HL-60/S4 (cell line): ENCODE data around the gene PLXNB3.
"Not testable (repeated sequence)": the region's sequence is repeated elsewhere in the genome, so short reads cannot be mapped to it uniquely, and the experiment has no call there.

ENCODE experiments used
- in situ Hi-C: fragments of 300-500 bp; cut with MboI; formaldehyde crosslinking; loops from 2 replicates; pipeline ENCODE4 v1.14.3; 2022; ENCODE audit warnings: low sequenced_read_pairs

The PLXNB3 gene

DNA sequence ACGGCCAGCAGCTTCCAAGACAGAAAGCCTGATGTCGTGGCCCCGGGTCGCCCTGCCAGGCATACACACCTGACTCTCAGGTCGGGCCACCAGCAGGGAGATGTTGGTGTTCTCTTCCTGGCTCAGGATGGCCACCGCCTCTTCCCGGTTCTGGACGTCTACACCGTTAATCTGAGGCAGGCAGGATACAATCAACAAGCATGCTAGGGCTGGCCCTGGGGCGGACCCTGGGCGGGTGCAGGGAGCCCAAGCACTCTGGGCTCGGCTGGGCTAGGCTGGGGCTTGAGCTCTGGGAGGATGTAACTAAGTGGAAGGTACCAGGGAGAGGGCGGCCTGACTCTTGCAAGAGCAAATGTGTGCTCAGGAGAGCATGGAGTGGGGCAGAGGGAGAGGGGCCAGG lies 41.4 kb downstream of the PLXNB3 start:
- in situ Hi-C loops = no loop called here

DNA sequence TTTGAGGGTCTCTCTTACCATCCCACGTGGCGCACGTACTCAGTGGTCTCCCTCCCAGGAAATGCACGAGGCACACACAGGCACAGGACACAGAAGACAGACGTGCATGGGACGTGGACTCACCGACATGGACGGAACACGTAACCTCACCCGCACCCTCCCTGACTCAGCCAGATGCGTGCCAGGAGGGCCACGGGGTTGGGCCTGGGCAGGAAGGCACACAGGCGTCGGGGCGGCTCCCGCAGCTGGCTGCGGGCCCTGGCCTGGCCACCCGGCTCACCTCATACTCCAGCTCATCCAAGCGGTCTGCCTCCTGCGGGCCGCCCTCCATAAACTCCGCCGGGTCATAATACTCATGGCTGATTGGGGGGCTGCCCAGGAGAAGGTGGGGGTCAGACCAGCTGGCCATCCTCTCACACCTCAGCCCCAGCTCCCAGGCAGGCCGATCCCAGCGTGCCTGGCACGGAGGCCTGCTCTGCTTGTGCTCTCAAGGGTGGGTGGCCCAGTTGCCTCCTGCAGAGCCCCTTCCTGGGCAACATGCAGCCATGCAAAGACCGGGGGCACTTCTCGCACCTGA lies 43.0 kb downstream of the PLXNB3 start:
- in situ Hi-C loops = no loop called here

DNA sequence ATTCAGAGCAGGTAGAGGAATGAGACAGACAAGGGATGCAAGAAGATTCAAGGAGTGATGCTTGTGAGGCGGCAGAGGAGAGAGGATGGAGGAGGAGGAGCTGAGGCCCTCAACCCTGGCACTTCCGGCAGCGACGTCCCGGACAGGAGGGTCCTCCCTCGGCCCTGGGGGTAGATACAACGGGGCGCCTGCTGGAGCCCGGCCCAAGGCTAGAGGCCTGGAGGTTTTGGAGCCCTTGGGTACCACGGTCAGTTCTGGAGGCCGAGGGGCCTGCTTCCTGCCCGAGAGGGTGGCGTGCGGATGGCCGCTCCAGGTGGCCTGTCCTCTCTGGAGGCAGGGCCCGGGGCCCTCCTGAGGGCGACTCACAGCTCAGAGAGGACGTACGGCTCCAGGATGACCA lies 43.9 kb downstream of the PLXNB3 start:
- in situ Hi-C loops = no loop called here

DNA sequence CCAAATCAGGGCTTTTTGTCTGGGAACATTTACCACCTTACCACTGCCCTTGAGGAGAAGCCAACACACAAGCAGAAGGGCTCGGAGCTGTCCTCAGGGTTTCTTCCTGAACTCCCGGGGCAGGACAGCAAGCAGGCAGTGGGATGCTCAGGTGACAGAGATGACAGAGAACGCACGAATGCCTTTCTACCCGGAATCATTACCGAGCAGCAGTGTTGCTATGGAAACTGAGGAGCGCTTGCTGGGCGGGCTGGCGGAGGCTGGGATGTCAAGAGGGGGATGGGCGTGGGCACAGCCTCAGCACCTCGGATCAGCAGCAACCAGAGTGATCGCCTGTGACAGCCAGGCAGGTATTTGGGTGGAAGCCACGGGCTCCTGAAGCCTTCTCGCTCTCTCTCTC lies 48.2 kb downstream of the PLXNB3 start:
- in situ Hi-C loops = no loop called here

DNA sequence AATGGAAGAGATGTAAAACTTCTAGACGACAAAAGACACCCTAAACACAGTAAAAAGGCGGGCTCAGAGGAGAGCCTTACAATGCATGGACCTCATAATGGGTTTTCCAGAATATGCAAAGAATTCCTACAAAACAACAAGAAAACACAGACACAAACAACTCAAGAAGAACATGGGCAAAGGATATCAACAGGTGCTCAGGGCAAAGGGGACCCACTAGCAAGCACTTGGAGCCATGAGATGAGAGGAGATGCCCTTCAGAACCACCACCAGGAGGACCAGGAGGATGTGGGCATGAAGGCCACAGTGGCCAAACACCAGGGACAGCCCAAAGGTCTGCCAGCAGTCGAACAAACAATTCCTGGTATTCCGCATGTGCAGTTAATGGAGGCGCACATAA lies 49.1 kb downstream of the PLXNB3 start:
- in situ Hi-C loops = no loop called here

DNA sequence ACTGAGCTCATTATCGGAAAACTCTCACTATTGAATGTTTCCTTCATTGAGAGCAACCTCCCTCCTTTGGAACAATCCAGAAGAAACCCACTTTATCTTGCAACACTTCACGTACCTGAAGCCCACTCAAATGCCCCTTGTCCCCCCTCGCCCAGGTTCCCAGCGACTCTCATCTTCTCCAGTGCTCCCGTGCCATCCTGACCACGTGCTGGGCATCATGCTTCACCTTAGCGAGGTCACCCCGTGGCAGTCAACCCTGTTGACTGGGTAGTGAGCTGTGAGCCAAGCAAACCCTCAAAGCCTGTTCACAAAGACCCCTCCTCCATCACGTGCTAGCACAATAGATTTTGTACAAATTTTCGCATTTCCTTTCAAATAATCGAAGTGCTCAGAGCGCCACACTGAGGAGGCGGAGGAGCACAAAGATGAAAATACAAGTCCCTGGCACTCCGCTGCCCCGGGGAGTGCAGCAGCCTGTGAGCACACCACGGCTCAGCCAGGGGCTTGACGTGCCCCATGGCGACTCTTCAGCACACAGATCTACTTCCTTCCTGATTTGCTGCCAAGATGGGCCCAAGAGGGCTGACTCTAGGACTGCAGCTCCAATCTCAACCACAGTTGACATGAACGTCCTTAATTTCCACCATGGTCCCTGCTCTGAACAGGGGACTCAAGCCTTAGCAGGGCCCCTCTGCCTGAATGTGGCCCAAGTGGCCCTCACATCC lies 50.7 kb downstream of the PLXNB3 start:
- in situ Hi-C loops = no loop called here

DNA sequence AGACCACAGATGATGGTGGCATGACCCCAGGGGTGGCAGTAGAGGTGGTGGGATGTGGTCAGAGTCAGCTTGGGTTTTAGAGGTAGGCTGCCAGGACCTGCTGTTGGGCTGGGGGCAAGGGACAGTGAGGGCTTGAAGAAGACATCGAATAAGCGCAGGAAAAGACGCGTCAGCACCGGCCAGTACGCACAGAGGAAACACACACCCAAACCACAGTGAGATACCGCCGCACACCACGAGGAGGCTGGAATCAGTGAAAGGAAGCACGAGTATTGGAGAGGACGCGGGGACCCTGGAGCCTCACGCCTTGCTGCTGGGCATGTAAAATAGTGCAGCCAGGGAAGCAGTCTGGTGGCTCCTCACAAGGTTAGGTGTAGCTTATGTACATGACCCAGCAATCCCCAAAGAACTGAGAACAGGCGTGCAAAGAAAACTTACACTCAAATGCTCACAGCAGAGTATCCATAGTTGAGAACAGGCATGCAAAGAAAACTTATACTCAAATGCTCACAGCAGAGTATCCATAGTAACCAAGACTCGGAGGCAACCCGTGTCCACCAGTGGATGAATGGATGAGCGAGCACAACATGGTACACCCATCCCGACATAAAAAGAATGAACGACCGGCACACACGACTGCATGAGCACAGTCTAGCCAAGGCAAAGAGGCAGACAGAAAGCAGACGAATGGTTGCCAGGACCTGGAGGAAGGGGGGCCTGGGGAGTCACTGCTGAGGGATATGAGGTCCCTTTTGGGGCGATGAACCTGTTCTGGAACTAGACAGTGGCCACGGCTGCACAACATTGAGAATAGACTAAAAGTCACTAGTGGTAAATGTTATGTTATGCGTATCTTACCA lies 53.0 kb downstream of the PLXNB3 start:
- in situ Hi-C loops = no loop called here

DNA sequence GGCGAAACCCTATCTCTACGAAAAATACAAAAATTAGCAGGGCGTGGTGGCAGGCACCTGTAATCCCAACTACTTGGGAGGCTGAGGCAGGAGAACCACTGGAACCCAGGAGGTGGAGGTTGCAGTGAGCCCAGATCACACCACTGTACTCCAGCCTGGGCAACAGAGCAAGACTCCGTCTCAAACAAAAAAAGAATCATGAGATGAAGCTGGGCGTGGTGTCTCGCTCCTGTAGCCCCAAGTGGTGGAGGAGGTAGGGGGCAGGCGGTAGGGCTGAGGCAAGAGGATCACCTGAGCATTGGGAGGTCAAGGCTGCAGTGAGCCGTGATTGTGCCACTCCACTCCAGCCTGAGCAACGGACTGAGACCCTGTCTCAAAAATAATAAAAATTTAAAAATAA lies 54.0 kb downstream of the PLXNB3 start:
- in situ Hi-C loops = not testable (repeated sequence)

DNA sequence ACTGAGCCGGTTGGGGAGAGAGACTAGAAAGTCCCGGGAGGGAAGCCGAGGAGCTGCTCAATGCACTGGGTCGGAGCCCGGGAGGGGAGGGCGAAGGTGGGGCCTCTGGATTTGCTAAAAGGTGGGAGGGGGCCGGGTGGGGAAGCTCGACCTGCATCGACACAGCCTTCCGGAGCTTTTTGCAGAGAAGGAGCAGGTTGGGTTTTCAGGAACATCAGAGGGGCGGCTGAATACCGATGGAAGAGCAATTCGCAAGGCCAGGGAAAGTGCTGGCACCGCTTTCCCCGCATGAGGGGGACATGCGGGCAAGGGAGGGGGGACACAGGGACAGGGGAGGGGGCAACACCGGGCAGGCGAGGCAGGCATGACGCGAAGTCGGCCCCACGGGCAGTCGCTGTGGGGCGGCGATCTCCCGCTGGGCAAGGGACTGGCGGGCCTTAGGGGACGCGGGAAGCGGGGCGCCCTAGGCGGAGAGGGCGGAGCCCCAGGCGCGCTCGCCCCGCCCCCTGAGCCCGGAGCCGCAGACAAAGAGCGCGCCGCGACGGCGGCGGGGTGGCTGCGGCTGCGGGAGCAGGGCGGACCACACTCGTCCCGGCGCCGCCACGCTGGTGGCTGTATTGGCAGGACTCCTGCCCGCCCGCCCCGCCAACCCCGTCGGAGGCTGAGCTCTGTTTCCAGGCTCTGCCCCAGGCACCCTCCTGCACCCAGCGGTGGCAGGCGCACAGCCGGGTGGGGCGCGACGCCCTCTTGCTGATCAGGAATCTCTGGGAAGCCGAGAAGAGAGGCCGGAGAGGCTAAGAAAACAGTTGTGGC lies 54.7 kb downstream of the PLXNB3 start:
- in situ Hi-C loops = no loop called here

DNA sequence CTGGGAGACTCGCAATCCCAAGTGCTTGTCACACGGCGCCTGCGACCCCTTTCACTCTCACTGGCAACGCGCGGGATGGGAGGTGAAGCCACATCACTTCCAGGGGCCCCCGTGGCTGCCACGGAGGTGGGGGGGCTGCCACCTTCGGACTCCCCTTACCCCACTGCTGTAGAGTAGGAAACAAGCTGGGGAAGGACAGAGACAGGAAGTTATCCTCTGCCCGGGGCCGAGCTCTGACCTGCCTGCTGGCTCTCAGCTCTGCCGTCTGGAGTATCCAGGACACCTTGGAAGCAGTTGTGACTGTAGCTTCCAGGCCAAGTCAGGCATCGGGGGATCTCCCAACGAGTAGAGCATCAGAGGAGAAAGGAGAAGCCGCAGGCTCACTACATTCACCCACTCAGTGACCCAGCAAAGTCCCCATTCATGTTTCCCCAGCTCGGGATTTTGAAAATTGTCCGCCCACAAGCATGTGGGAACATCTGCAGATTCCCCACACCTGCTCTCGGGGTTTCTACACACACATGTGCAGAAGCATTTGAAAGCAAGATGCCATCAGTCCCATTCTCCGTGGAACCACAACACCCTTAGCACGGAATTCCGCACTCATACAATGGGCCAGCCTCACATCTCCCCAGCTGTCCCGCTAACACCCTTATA lies 55.5 kb downstream of the PLXNB3 start:
- in situ Hi-C loops = no loop called here

DNA sequence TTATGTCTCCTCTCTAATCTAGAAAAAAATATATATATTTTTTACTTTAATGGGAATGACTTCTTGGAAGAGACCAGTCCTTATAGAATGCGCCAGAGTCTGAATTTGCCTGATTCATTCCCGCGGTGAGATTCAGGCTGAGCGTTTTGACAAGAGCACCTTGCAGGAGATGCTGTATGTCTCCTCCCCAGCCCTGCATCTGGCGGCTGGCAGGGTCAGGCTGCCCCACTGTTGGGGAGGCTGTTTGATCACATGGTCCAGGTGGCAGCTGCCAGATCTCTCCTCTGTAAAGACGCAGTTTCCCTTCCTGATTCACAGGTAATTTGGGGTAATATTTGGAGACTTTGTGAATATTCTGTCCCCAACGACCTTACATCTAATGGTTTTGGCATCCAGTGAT lies 56.6 kb downstream of the PLXNB3 start:
- in situ Hi-C loops = no loop called here

DNA sequence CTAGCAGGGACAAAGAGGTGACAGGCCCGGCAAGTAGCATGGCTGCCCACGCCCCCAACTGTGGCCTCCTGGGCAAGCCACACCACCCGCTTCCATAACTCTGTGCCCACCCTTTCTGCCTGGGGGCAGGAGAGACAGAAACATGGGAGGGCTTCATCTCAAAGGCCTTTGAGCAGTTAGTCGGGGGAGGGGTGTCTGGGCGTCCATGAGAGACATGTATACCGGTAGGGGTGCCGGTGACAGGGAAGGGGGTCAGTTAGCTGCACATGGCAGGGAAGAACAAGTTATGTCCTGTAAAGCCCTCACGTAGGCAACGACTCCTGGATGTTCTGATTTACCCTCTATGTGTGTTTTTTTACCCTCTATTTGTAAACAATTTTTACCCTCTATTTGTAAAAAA lies 57.0 kb downstream of the PLXNB3 start:
- in situ Hi-C loops = no loop called here

DNA sequence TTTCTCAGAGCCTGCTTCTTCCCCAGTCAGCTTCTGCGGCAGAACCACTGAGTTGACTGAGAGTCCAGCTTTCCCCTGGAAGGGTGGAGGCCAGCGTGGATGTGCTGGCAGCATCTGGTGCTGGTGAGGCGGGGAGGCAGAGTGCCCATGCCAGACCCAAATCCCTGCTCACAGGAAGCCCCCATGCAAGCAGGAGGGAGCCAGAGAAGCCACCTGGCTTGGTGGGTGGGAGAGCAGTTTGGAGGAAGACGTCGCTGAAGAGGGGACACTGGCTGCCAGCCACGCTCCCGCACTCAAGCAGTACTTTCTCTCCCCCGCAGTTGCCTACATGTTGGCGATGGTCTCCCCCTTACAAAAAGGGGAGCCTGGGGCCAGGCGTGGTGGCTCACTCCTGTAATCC lies 60.3 kb downstream of the PLXNB3 start:
- in situ Hi-C loops = no loop called here

DNA sequence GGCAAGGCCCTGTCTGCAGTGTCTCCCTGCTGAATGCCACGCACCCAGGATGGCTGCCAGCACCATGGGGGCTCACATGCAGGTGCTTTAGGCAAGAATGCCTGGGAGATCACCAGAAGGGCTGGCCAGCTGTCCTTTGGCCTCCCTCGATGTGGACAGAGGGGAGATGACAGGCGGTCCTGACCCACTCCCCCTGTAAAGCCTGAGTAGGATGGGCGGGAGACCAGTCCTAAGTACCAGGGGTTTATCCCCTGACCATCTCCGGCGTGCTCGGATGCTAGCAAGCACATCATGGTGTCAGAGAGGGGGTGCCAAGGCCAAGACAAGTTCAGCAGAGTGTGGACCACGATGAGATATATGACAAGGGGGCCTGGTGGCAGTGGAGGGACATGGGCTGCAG lies 61.0 kb downstream of the PLXNB3 start:
- in situ Hi-C loops = no loop called here
